Measurements from ENCODE around the gene ULK2. TPM values are rescaled to one million over a fixed set of nuclear protein-coding genes. Genes with fewer than 3 reads are reported as not detected.

Gene ULK2
- total and polyA plus RNA-seq, 8 donors, result 0.29 to 254 (median 9.1) TPM

DNA sequence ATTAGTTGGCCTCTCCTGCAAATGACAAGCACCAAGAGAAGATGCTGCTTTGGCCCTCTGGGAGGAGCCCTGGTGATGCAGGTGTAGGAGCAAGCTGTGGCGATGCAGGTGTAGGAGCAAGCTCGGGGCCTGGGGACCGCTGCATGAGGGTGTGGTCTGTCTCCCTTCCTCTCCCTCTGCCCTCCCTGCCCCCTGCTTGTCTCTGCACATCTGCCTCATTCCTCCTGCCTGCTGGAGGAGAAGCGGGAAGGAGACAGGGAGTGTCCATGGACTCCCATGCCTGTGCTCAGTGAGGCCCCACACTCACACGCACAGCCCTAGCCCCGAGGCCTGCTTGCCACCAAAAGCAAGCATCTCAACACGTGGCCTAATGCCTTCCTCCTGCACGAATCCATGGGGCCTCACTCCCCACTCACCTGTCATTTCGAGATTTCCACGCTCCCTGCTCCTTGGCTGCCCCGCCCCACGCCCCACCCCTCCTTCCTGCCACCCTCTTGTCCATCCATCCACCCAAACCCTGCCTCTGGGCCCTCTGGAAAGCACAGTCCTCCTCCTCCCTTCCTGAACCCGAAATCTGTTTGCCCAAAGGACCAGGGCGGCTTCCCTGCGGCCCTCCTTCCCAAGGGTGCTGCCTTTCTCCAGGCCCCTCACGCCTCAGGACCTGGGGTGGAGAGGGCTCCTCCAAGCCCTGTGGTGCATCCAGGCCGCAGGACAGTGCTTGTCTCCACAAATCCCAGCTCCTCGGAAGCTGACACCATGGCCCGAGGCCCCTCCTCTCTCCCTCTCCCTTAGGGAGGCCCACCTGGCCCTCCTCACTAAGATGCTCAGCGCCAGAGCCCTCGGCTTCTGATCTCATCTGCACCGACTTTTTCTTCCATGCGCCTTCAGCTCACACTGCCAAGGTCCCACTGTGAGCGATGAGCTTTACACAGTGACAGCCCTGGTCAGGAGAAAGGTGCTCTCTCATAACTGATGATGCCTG lies 107.9 kb downstream of the ULK2 start:
- peak in 1 of 2 donors; percentile 20 for DNase-seq
- intact Hi-C loops (cut with DNase I; ENCODE audit: low total_unique reads), result loop anchor here (5.0 to 10.0 kb wide), 3 partner anchors 105 to 395 kb away; partner anchors contain the start of gene B9D1
- H3K27ac ChIP-seq, result no peak overlapping the region
- no peak overlapping the region for H3K4me3 ChIP-seq
- no peak for TF ChIP-seq POLR2A (IDR thresholded peaks at IDR 0.05)
- no peak for TF ChIP-seq EP300 (IDR thresholded peaks at IDR 0.05)
- TF ChIP-seq, protein P1, sequence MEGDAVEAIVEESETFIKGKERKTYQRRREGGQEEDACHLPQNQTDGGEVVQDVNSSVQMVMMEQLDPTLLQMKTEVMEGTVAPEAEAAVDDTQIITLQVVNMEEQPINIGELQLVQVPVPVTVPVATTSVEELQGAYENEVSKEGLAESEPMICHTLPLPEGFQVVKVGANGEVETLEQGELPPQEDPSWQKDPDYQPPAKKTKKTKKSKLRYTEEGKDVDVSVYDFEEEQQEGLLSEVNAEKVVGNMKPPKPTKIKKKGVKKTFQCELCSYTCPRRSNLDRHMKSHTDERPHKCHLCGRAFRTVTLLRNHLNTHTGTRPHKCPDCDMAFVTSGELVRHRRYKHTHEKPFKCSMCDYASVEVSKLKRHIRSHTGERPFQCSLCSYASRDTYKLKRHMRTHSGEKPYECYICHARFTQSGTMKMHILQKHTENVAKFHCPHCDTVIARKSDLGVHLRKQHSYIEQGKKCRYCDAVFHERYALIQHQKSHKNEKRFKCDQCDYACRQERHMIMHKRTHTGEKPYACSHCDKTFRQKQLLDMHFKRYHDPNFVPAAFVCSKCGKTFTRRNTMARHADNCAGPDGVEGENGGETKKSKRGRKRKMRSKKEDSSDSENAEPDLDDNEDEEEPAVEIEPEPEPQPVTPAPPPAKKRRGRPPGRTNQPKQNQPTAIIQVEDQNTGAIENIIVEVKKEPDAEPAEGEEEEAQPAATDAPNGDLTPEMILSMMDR (IDR thresholded peaks at IDR 0.05), result no peak
- no peak for TF ChIP-seq POLR2AphosphoS5 (IDR thresholded peaks at IDR 0.05)
- H3K36me3 ChIP-seq, result no peaks in the 10 kb centered on the region
- peaks cover 0 to 8% (median 6%) of the 10 kb centered on the region in 4 donors for H3K4me1 ChIP-seq
- peaks cover 0 to 6% (median 0%) of the 10 kb centered on the region in 3 donors for H3K27me3 ChIP-seq
- H3K9me3 ChIP-seq, result no peaks in the 10 kb centered on the region
- WGBS, 5 donors, result 84 to 86% (median 85%) methylated on average over 20 to 24 of the region's 24 CpGs

DNA sequence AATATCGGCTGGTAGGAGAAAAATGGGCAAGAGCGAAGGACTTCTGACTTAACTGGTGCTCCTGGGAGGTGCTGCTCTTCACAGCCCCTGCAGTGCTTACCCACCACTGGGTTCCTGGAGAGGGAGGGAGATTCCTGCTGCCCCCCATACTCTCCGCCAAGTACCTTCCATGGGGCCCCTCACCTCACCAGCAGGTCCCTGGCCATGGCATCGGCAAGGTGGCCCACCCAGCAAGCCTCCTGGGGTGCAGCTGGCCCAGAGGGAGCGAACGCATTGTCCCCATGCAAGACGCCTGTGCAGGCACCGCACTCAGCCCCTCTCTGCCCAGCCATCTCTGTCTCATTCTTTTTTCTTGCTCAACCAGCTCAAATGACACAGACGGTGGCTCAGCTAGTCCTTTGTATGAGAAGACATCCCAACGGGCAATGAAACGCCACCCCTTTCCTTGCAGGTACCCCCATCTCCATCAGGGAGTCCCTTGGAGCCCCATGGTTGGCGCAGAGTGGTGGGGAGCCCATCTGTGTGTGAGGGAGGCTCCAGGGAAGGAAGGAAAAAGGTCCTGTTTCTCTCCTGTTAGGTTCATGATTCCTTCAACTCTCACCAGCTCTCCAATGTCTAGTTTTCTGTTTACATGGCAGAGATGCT lies 110.1 kb downstream of the ULK2 start:
- no peak overlapping the region for H3K4me3 ChIP-seq
- no peak overlapping the region for H3K27ac ChIP-seq
- H3K36me3 ChIP-seq, result no peaks in the 10 kb centered on the region
- no peak for DNase-seq
- WGBS, 5 donors, result 86 to 92% (median 89%) methylated on average over 12 of the region's 12 CpGs
- TF ChIP-seq POLR2A (IDR thresholded peaks at IDR 0.05) (no peak), POLR2AphosphoS5 (IDR thresholded peaks at IDR 0.05) (no peak), EP300 (IDR thresholded peaks at IDR 0.05) (no peak)
- TF ChIP-seq, protein P1 (IDR thresholded peaks at IDR 0.05), result no peak
- intact Hi-C loops (cut with DNase I; ENCODE audit: low total_unique reads), result loop anchor here (5.0 to 10.0 kb wide), 2 partner anchors 103 to 240 kb away; no protein-coding TSS in a partner anchor
- H3K27me3 ChIP-seq, result peaks cover 0 to 6% (median 0%) of the 10 kb centered on the region in 3 donors
- no peaks in the 10 kb centered on the region for H3K9me3 ChIP-seq
- peaks cover 3 to 21% (median 16%) of the 10 kb centered on the region in 4 donors for H3K4me1 ChIP-seq

DNA sequence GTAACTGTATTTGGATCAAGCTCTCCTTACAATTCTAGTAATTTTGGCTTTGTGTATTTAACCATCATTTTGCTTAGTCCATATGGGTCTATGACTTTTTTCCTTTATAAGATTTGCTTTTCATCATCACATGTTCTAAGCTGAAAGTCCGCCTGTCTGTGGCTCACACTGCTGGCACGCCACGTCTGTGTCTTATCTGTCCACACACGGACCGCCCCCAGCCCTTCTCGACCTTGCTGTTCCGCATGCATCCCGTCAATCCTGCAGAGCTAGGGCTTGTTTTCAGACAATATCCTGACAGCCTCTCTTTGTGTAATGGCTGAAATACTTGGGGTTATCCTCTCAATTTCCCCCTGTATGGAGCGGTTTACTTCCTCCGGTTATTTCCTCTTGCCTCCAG lies 111.2 kb downstream of the ULK2 start:
- H3K9me3 ChIP-seq, result no peaks in the 10 kb centered on the region
- no peak overlapping the region for H3K4me3 ChIP-seq
- intact Hi-C loops (cut with DNase I; ENCODE audit: low total_unique reads), result loop anchor here (5.0 to 10.0 kb wide), 2 partner anchors 102 to 239 kb away; no protein-coding TSS in a partner anchor
- WGBS, 5 donors, result 39 to 63% (median 56%) methylated on average over 10 of the region's 10 CpGs
- peaks cover 6 to 22% (median 18%) of the 10 kb centered on the region in 4 donors for H3K4me1 ChIP-seq
- no peak overlapping the region for H3K27ac ChIP-seq
- no peak for DNase-seq
- H3K27me3 ChIP-seq, result peaks cover 0 to 6% (median 0%) of the 10 kb centered on the region in 3 donors
- H3K36me3 ChIP-seq, result no peaks in the 10 kb centered on the region
- TF ChIP-seq POLR2AphosphoS5 (IDR thresholded peaks at IDR 0.05) (no peak), EP300 (IDR thresholded peaks at IDR 0.05) (no peak), POLR2A (IDR thresholded peaks at IDR 0.05) (no peak)
- TF ChIP-seq, protein P1 (IDR thresholded peaks at IDR 0.05), result no peak
